Endodermal cell (in vitro differentiated cells): Measurements from ENCODE around the gene BNC2. TPM values are rescaled to one million over a fixed set of nuclear protein-coding genes. Genes with fewer than 3 reads are reported as not detected.

ENCODE experiments used
- DNase-seq: peaks from one replicate; pipeline ENCODE4 v3.0.0-alpha.2; 2017
- H3K27ac ChIP-seq: 2 replicates; pipeline ENCODE4 v1.5.1; 2013; ENCODE audit warnings: mild to moderate bottlenecking, low read depth, low read length, moderate library complexity
- H3K27me3 ChIP-seq: 2 replicates; pipeline ENCODE4 v1.6.1; 2013; ENCODE audit warnings: mild to moderate bottlenecking, low read length, moderate library complexity; ENCODE audit not compliant: insufficient read depth, control insufficient read depth, poor library complexity, severe bottlenecking
- H3K36me3 ChIP-seq: 2 replicates; pipeline ENCODE4 v1.7.0; 2013; ENCODE audit warnings: mild to moderate bottlenecking, low read length, moderate library complexity; ENCODE audit not compliant: control insufficient read depth, insufficient read depth
- H3K4me1 ChIP-seq: one replicate; pipeline ENCODE4 v1.7.0; 2013; ENCODE audit warnings: low read length; ENCODE audit not compliant: control insufficient read depth, insufficient read depth
- H3K4me3 ChIP-seq: 2 replicates; pipeline ENCODE4 v1.5.1; 2013; ENCODE audit warnings: mild to moderate bottlenecking, low read length, moderate library complexity
- H3K9ac ChIP-seq: 2 replicates; pipeline ENCODE4 v1.6.1; 2013; ENCODE audit warnings: mild to moderate bottlenecking, low read length, moderate library complexity; ENCODE audit not compliant: poor library complexity, severe bottlenecking; ENCODE audit errors: extremely low read depth
- H3K9me3 ChIP-seq: 2 replicates; pipeline ENCODE4 v1.6.1; 2013; ENCODE audit warnings: mild to moderate bottlenecking, low read length, moderate library complexity; ENCODE audit not compliant: control insufficient read depth
- H3K27ac Mint-ChIP-seq: 2 replicates; pipeline ENCODE4 v1.8.0; 2020; ENCODE audit warnings: mixed read lengths
- H3K27me3 Mint-ChIP-seq: 2 replicates; pipeline ENCODE4 v1.8.0; 2021; ENCODE audit warnings: mild to moderate bottlenecking, mixed read lengths; ENCODE audit not compliant: insufficient read depth
- H3K36me3 Mint-ChIP-seq: 2 replicates; pipeline ENCODE4 v1.8.0; 2020; ENCODE audit warnings: low read depth, mixed read lengths
- H3K4me1 Mint-ChIP-seq: 2 replicates; pipeline ENCODE4 v1.8.0; 2020; ENCODE audit warnings: mixed read lengths
- H3K4me3 Mint-ChIP-seq: 2 replicates; pipeline ENCODE4 v1.8.0; 2020; ENCODE audit warnings: mild to moderate bottlenecking, moderate library complexity, mixed read lengths
- H3K9me3 Mint-ChIP-seq: 2 replicates; pipeline ENCODE4 v1.8.0; 2020; ENCODE audit warnings: mild to moderate bottlenecking, mixed read lengths
- CTCF ChIP-seq: fragments of 200-600 bp; sonication (generic); conservative IDR thresholded peaks from 2 replicates; pipeline ENCODE4 v1.5.0; 2021; ENCODE audit warnings: antibody characterized with exemption, mild to moderate bottlenecking
- WGBS, 2 experiments: methylation state at CpG; one replicate each; pipeline versions ENCODE4 v1.1.5 to v1.1.7; 2013; ENCODE audit warnings: missing lambda C conversion rate in 2 of 2, mixed read lengths in 1 of 2; ENCODE audit not compliant: insufficient coverage in 1 of 2, insufficient read length in 1 of 2; 5-methylcytosine and 5-hydroxymethylcytosine counted together
- total RNA-seq, 2 donors: library from RNA; stranded (reverse); fragmentation: NEBNext Ultra II Directional in 1 of 2; extraction: Animal tissue kit (Norgen Biotek cat#: 25700) in 1 of 2; gene quantifications; 2 replicates in 1 of 2; 3 replicates in 1 of 2; pipeline ENCODE4 v1.2.1, GENCODE V29; 2021

BNC2 gene
- total RNA-seq, 2 donors from 2014 or later = 3.0 to 10.5 TPM

DNA sequence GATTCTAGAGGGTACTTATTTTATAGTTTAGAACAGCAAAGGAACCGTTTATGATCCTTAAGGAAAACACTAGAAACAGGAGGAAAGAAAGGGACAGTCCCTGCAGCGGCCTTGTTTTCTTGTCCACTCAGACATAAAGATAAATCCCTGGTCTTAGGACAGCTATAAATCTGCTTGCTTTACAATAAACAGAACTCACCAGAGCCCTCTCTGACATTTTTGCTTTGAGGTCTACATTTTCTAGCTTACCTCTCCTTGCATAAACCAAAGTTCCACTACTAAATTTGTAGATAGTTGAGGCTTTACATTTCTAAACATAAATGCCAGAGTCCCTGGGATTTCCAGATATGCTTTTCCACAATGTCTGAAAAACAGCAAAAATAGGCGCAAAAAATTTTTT is 422.5 kb downstream of the BNC2 start:
- Mint-ChIP-seq H3K27ac (no peak overlapping the region), H3K4me1 (peaks cover 7% of the 10 kb centered on the region), H3K27me3 (no peaks in the 10 kb centered on the region), H3K4me3 (no peak overlapping the region), H3K9me3 (no peaks in the 10 kb centered on the region), H3K36me3 (no peaks in the 10 kb centered on the region)
- Histone ChIP-seq H3K9me3 (no peaks in the 10 kb centered on the region), H3K4me3 (no peak overlapping the region), H3K36me3 (no peaks in the 10 kb centered on the region), H3K27me3 (no peaks in the 10 kb centered on the region), H3K9ac (no peak overlapping the region), H3K27ac (no peak overlapping the region), H3K4me1 (no peaks in the 10 kb centered on the region)
- DNase-seq = no peak
- WGBS, 2 experiments = 90% methylated on average over 3 of the region's 3 CpGs; no CpG with 5 or more reads in 1 of the 2 experiments
- no peak for TF ChIP-seq CTCF

DNA sequence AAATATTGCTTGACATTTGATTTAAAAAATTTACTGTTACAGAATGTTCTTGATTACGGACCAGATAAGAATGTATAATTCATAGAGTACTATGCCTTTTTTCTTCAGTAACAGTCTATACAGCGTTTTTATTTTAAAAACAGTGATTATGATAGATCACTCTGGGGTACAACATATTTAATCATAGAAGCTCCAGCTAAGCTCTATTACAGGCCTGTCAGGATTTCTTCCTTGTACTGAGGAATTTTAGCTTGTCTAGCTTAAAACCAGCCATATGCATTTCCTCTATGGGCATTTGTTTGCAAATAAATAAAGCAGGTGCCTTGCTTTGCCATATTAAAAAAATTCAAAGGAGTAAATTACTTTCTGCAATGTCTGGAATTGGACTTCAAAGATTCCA is 423.8 kb downstream of the BNC2 start:
- TF ChIP-seq CTCF = no peak
- no peak overlapping the region for H3K9ac ChIP-seq
- DNase-seq = no peak
- H3K9me3 ChIP-seq = no peaks in the 10 kb centered on the region
- Mint-ChIP-seq H3K36me3 (no peaks in the 10 kb centered on the region), H3K9me3 (no peaks in the 10 kb centered on the region), H3K27ac (no peak overlapping the region), H3K4me3 (no peak overlapping the region), H3K27me3 (no peaks in the 10 kb centered on the region), H3K4me1 (peaks cover 9% of the 10 kb centered on the region)
- H3K36me3 ChIP-seq = no peaks in the 10 kb centered on the region
- WGBS, 2 experiments = 87% methylated on average over 2 of the region's 2 CpGs; no CpG with 5 or more reads in 1 of the 2 experiments
- H3K4me3 ChIP-seq = no peak overlapping the region
- H3K27me3 ChIP-seq = no peaks in the 10 kb centered on the region
- no peak overlapping the region for H3K27ac ChIP-seq
- peaks cover 3% of the 10 kb centered on the region for H3K4me1 ChIP-seq

GRCh38 chr9:16445141-16445920 is 425.1 kb downstream of the BNC2 start:
- Histone ChIP-seq H3K27me3 (no peaks in the 10 kb centered on the region), H3K27ac (no peak overlapping the region), H3K9me3 (no peaks in the 10 kb centered on the region), H3K9ac (no peak overlapping the region), H3K4me1 (peaks cover 3% of the 10 kb centered on the region), H3K36me3 (no peaks in the 10 kb centered on the region), H3K4me3 (no peak overlapping the region)
- H3K4me3 Mint-ChIP-seq = no peak overlapping the region
- no peaks in the 10 kb centered on the region for H3K27me3 Mint-ChIP-seq
- TF ChIP-seq CTCF = no peak
- DNase-seq = no peak
- WGBS, 2 experiments = 85 to 96% methylated on average over 3 to 7 of the region's 7 CpGs
- no peak overlapping the region for H3K27ac Mint-ChIP-seq
- no peaks in the 10 kb centered on the region for H3K9me3 Mint-ChIP-seq
- H3K4me1 Mint-ChIP-seq = peaks cover 4% of the 10 kb centered on the region
- no peaks in the 10 kb centered on the region for H3K36me3 Mint-ChIP-seq
